ENCODE measurements around the gene AGRP.
A peak's percentile ranks its signal among the peaks of the same experiment; 100 is the strongest.

Gene AGRP

DNA sequence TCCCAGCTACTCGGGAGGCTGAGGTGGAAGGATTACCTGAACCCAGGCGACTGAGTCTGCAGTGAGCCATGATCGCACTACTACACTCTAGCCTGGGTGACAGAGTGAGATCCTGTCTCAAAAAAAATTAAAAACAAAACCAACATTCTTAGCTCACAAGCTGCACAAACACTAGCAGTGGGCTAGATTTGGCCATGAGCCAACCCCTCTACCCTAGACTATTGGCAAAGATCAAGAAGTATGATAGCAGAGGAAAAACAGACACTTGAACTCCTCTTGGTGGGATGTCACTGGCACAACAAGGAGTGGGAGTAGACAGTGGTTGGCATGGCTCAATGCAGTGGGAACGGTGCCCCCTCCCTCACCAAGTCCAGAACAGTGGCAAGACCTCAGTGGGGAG, 25.7 kb upstream of the AGRP start:
- TF ChIP-seq, protein P1, sequence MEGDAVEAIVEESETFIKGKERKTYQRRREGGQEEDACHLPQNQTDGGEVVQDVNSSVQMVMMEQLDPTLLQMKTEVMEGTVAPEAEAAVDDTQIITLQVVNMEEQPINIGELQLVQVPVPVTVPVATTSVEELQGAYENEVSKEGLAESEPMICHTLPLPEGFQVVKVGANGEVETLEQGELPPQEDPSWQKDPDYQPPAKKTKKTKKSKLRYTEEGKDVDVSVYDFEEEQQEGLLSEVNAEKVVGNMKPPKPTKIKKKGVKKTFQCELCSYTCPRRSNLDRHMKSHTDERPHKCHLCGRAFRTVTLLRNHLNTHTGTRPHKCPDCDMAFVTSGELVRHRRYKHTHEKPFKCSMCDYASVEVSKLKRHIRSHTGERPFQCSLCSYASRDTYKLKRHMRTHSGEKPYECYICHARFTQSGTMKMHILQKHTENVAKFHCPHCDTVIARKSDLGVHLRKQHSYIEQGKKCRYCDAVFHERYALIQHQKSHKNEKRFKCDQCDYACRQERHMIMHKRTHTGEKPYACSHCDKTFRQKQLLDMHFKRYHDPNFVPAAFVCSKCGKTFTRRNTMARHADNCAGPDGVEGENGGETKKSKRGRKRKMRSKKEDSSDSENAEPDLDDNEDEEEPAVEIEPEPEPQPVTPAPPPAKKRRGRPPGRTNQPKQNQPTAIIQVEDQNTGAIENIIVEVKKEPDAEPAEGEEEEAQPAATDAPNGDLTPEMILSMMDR (IDR thresholded peaks at IDR 0.05; ENCODE audit: control extremely low read depth, extremely low read depth, low read depth, missing control alignments) = no peak
- POLR2A ChIA-PET = no interaction called here
- CTCF ChIA-PET = interaction anchor here (0.8 to 10.6 kb wide), 4 partner anchors 13 to 136 kb away, joined by 3 to 238 read pairs (median 22); partner anchors contain the start of genes ATP6V0D1 and CARMIL2
- DNase-seq (ENCODE audit: extremely low spot score) = no peak

DNA sequence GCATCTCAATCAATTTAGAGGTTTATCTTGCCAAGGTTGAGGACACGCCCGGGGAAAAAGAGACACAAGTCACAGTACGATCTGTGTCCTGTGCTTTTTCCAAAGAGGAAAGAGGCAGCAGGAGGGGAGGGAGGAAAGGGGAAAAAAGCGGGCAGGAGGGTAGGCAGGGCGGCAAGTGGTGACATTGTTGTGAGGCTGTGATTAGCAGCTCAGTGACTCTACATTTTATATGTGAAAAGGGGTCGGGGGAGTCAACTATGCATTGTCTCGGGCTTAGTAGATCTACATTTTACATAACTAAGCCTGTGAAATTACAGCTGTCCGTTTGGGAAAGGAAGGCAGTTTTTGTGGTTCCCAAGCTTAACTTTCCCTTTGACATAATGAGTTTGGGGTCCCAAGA, 23.1 kb upstream of the AGRP start:
- TF ChIP-seq, protein P1 (IDR thresholded peaks at IDR 0.05; ENCODE audit: control extremely low read depth, extremely low read depth, low read depth, missing control alignments) = no peak
- DNase-seq (ENCODE audit: extremely low spot score) = no peak
- POLR2A ChIA-PET = no interaction called here
- CTCF ChIA-PET = interaction anchor here (0.9 to 2.7 kb wide), 7 partner anchors 9 to 56 kb away, joined by 3 to 18 read pairs (median 5); partner anchors contain the start of genes ATP6V0D1 and CTCF

DNA sequence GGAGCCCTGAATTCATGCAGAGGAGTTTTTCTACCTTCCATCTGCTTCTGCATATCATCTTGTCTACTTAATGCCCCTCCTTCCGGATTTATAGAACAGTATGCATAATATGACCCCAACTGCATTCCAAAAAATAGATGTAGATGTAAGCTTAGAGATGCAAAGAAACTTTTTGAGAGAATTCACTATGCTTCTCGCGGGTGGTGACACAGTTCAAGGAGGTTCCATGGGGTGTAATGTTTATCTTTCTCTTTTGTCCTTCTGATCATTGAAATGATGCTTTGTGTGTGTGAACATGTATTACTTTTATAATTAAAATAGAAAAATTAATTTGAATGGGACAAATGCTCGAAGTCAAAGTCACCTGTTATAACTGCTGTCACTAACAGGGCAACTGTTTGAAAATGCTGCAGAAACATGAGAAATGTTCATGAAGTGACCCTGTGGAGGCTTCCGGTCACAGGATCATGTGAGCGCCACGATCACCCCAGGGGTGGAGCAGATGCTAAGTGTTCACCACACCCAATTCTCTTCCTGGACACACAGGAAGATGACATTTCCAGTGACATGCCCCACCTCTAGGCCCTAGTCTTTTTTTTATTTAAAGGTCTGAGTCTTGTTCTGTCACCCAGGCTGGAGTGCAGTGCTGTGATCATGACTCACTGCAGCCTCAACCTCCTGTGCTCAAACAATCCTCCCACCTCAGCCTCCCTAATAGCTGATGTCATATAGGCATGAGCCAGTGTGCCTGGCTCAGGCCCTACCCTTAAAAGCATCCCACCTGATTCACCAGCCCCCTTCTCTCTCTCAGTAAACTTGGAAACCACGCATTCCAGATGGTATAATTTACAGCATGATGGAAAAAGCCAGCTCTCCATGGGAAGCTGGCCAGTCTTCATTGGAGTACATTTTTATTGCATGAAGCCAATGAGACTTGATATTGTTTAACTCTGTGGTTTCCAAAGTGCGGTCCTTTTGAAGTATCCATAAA, 21.0 kb upstream of the AGRP start:
- TF ChIP-seq, protein P1 (IDR thresholded peaks at IDR 0.05; ENCODE audit: control extremely low read depth, extremely low read depth, low read depth, missing control alignments) = no peak
- POLR2A ChIA-PET = no interaction called here

DNA sequence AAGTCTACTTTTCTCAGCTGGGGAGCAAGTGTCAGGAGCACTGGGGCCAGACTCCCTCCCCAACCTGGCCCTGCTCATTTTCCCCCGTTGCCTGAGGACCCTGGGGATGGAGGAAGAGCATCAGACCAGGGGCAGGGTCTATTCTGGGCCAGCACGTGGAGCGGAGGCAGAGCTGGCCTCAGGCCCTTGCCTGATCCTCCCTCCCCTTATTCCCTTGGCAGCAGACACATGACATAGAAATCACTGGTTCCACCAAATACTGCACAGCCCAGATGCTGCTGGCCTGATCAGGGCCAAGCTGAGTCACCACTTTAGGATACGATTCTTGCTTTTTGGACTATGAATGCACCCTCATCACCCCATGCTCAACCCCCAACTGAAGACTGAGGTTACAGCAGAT, 15.8 kb upstream of the AGRP start:
- TF ChIP-seq, protein P1 (IDR thresholded peaks at IDR 0.05; ENCODE audit: control extremely low read depth, extremely low read depth, low read depth, missing control alignments) = no peak
- CTCF ChIA-PET = interaction anchor here (0.8 to 17.0 kb wide), 6 partner anchors 14 to 169 kb away, joined by 3 to 238 read pairs (median 6); no protein-coding TSS in a partner anchor
- DNase-seq (ENCODE audit: extremely low spot score) = no peak
- POLR2A ChIA-PET = no interaction called here

More for the DNA sequence above, 21.0 kb upstream of the AGRP start:
- CTCF ChIA-PET = interaction anchor here (0.7 to 2.7 kb wide), 5 partner anchors 10 to 17 kb away, joined by 3 to 18 read pairs (median 4); no protein-coding TSS in a partner anchor
- DNase-seq (ENCODE audit: extremely low spot score) = peak; percentile 61

DNA sequence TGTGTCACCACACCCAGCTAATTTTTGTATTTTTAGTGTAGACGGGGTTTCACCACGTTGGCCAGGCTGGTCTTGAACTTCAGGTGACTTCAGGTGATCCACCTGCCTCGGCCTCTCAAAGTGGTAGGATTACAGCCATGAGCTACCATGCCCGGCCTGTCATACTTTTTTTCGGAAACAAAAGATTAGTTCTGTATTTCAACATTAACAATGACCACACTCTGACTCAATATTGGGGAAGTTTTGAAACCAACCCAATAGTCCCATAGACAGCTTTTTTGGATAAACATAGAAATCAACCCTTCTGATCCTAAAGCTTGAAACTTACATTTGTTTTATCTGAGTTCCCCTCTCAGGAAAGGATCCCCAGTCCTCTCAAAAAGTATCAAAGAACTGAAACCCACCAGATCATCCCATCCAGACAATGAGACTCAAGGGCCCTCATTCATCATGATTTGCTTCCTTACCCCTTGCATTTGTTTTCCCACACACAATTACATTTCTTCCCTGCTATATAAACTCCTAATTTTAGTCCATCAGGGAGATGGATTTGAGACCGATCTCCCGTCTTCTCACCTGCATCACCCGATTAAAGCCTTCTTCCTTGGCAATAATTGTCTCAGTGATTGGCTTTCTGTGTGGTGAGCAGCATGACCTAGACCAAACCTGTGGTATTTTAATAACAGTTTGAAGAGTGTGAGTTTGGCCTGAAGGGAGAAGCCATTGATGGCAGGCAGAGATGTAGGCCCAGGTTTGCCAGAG, 7.2 kb upstream of the AGRP start:
- CTCF ChIA-PET = interaction anchor here (1.0 to 17.0 kb wide), 15 partner anchors 10 to 230 kb away, joined by 3 to 238 read pairs (median 5); partner anchors contain the start of genes AGRP, ATP6V0D1 and CARMIL2
- TF ChIP-seq, protein P1 (IDR thresholded peaks at IDR 0.05; ENCODE audit: control extremely low read depth, extremely low read depth, low read depth, missing control alignments) = no peak
- DNase-seq (ENCODE audit: extremely low spot score) = no peak
- POLR2A ChIA-PET = interaction anchor here (0.9 kb wide), 1 partner anchor 10 kb away, joined by 6 read pairs; the partner anchor contains the start of gene ATP6V0D1

Measured in GM10248 (cell line).